HepG2 (cell line): Measurements from ENCODE around the gene SLC39A2. TPM values are rescaled to one million over a fixed set of nuclear protein-coding genes. Genes with fewer than 3 reads are reported as not detected.

ENCODE experiments used
- CC2D1A ChIP-seq: sonication (generic); formaldehyde crosslinking; IDR thresholded peaks from 2 replicates; pipeline ENCODE4 v1.8.1; 2023; ENCODE audit warnings: mild to moderate bottlenecking, missing genetic modification reagents
- CHD2 ChIP-seq: IDR thresholded peaks from 2 replicates; pipeline ENCODE4 v1.6.1; 2011; ENCODE audit warnings: low read depth, low read length, improper control_type of control experiment
- CHD4 ChIP-seq: fragments of 200-600 bp; sonication (generic); IDR thresholded peaks from 2 replicates; pipeline ENCODE4 v1.7.0; 2017; ENCODE audit warnings: mild to moderate bottlenecking, low read length, borderline replicate concordance
- HDAC2 ChIP-seq: sonication (generic); formaldehyde crosslinking; IDR thresholded peaks from 2 replicates; pipeline ENCODE4 v1.4.0; 2020; ENCODE audit warnings: missing genetic modification reagents
- KDM2A ChIP-seq: sonication (generic); formaldehyde crosslinking; IDR thresholded peaks from 2 replicates; pipeline ENCODE4 v1.4.0; 2020; ENCODE audit warnings: low read depth, missing genetic modification reagents, borderline replicate concordance
- MTA1 ChIP-seq: sonication (generic); formaldehyde crosslinking; IDR thresholded peaks from 2 replicates; pipeline ENCODE4 v1.4.0; 2020; ENCODE audit warnings: missing genetic modification reagents, mild to moderate bottlenecking, borderline replicate concordance
- NR2F6 ChIP-seq, 2 experiments: IDR thresholded peaks; 2 replicates each; pipeline ENCODE4 v1.6.1; 2016; ENCODE audit warnings: antibody characterized with exemption in 1 of 2, mild to moderate bottlenecking in 1 of 2
- SOX13 ChIP-seq, 3 experiments: fragments of 450-650 bp in 1 of 3; sonication (generic) in 1 of 3; formaldehyde crosslinking in 1 of 3; IDR thresholded peaks in 2 of 3; conservative IDR thresholded peaks in 1 of 3; 2 replicates each; pipeline versions ENCODE4 v1.5.0 to v1.6.1; 2016 to 2020; ENCODE audit warnings: antibody characterized with exemption in 1 of 3, mild to moderate bottlenecking in 1 of 3, missing compliant biosample characterization in 1 of 3, missing genetic modification reagents in 1 of 3, moderate library complexity in 1 of 3
- SOX5 ChIP-seq: IDR thresholded peaks from 2 replicates; pipeline ENCODE4 v1.6.1; 2016; ENCODE audit warnings: borderline replicate concordance
- THAP11 ChIP-seq: IDR thresholded peaks from 2 replicates; pipeline ENCODE4 v1.6.1; 2016; ENCODE audit warnings: missing biosample characterization, missing genetic modification reagents
- YEATS4 ChIP-seq: sonication (generic); formaldehyde crosslinking; IDR thresholded peaks from 2 replicates; pipeline ENCODE4 v1.4.0; 2020; ENCODE audit warnings: missing genetic modification reagents, borderline replicate concordance
- ZNF280D ChIP-seq: sonication (generic); formaldehyde crosslinking; IDR thresholded peaks from 2 replicates; pipeline ENCODE4 v1.5.1; 2020; ENCODE audit warnings: mild to moderate bottlenecking, missing genetic modification reagents
- ZNF292 ChIP-seq: sonication (generic); formaldehyde crosslinking; IDR thresholded peaks from 2 replicates; pipeline ENCODE4 v1.8.1; 2022; ENCODE audit warnings: mild to moderate bottlenecking, low read depth, missing genetic modification reagents, borderline replicate concordance
- ZNF383 ChIP-seq: sonication (generic); formaldehyde crosslinking; IDR thresholded peaks from 2 replicates; pipeline ENCODE4 v1.4.0; 2020; ENCODE audit warnings: missing genetic modification reagents, mild to moderate bottlenecking, borderline replicate concordance
- ZNF816 ChIP-seq: sonication (generic); formaldehyde crosslinking; IDR thresholded peaks from 2 replicates; pipeline ENCODE4 v1.8.0; 2022; ENCODE audit warnings: missing genetic modification reagents, mild to moderate bottlenecking, borderline replicate concordance
- polyA plus RNA-seq, 8 experiments: library from polyadenylated mRNA; depleted of rRNA in 3 of 8; stranded (reverse) in 7 of 8; unstranded in 1 of 8; fragments of >200 nt; fragmentation: Illumina TruSeq in 4 of 8; extraction: Trizol in 4 of 8; gene quantifications; 2 replicates each; pipeline versions ENCODE4 v1.2.1 to v1.2.3, GENCODE V29; 2011 to 2016; ENCODE audit warnings: low read depth in 4 of 8, missing spikeins in 1 of 8, mixed read lengths in 1 of 8; ENCODE audit not compliant: insufficient read depth in 1 of 8
- total RNA-seq, 5 experiments: library from RNA; depleted of rRNA; stranded (reverse); fragments of >200 nt; fragmentation: Illumina TruSeq; extraction: Trizol; gene quantifications; 2 replicates each; pipeline ENCODE4 v1.2.3, GENCODE V29; 2016; ENCODE audit warnings: low read depth in 1 of 5
- TF ChIP-seq, protein P1 (sequence below): sonication (generic); formaldehyde crosslinking; IDR thresholded peaks from 2 replicates; pipeline ENCODE4 v1.5.1; 2020; ENCODE audit warnings: mild to moderate bottlenecking, missing genetic modification reagents, moderate library complexity
- TF ChIP-seq, protein P2 (sequence below): sonication (generic); formaldehyde crosslinking; conservative IDR thresholded peaks from 2 replicates; pipeline ENCODE4 v1.4.0; 2020; ENCODE audit warnings: missing genetic modification reagents
- TF ChIP-seq, protein P3 (sequence below): IDR thresholded peaks from 2 replicates; pipeline ENCODE4 v1.6.1; 2016; ENCODE audit warnings: missing compliant biosample characterization, missing genetic modification reagents, borderline replicate concordance

SLC39A2 gene
- total and polyA plus RNA-seq, 2 of the 13 experiments (the other 11 are each of a cell fraction or from before 2014, with no cell fraction given) = 0.08 to 0.11 TPM

GRCh38 chr14:21043974-21044618 lies 45.0 kb downstream of the SLC39A2 start (continued):
- TF ChIP-seq, protein P1, sequence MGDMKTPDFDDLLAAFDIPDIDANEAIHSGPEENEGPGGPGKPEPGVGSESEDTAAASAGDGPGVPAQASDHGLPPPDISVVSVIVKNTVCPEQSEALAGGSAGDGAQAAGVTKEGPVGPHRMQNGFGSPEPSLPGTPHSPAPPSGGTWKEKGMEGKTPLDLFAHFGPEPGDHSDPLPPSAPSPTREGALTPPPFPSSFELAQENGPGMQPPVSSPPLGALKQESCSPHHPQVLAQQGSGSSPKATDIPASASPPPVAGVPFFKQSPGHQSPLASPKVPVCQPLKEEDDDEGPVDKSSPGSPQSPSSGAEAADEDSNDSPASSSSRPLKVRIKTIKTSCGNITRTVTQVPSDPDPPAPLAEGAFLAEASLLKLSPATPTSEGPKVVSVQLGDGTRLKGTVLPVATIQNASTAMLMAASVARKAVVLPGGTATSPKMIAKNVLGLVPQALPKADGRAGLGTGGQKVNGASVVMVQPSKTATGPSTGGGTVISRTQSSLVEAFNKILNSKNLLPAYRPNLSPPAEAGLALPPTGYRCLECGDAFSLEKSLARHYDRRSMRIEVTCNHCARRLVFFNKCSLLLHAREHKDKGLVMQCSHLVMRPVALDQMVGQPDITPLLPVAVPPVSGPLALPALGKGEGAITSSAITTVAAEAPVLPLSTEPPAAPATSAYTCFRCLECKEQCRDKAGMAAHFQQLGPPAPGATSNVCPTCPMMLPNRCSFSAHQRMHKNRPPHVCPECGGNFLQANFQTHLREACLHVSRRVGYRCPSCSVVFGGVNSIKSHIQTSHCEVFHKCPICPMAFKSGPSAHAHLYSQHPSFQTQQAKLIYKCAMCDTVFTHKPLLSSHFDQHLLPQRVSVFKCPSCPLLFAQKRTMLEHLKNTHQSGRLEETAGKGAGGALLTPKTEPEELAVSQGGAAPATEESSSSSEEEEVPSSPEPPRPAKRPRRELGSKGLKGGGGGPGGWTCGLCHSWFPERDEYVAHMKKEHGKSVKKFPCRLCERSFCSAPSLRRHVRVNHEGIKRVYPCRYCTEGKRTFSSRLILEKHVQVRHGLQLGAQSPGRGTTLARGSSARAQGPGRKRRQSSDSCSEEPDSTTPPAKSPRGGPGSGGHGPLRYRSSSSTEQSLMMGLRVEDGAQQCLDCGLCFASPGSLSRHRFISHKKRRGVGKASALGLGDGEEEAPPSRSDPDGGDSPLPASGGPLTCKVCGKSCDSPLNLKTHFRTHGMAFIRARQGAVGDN (CRISPR knock-in tag) = peak; percentile 70
- peak; percentile 97; the same call in 1 of the 2 replicates for TF ChIP-seq CHD4
- TF ChIP-seq CHD2 = no peak
- peak; percentile 31; the same call in 1 of the 2 replicates for TF ChIP-seq KDM2A (CRISPR knock-in tag)
- peak; percentile 66; the same call in 1 of the 2 replicates for TF ChIP-seq THAP11 (CRISPR knock-in tag)
- TF ChIP-seq MTA1 (CRISPR knock-in tag) = no peak
- peak; percentile 57; the same call in 1 of the 2 replicates for TF ChIP-seq SOX5 (CRISPR knock-in tag)
- TF ChIP-seq, protein P2, sequence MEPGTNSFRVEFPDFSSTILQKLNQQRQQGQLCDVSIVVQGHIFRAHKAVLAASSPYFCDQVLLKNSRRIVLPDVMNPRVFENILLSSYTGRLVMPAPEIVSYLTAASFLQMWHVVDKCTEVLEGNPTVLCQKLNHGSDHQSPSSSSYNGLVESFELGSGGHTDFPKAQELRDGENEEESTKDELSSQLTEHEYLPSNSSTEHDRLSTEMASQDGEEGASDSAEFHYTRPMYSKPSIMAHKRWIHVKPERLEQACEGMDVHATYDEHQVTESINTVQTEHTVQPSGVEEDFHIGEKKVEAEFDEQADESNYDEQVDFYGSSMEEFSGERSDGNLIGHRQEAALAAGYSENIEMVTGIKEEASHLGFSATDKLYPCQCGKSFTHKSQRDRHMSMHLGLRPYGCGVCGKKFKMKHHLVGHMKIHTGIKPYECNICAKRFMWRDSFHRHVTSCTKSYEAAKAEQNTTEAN (CRISPR knock-in tag) = 0 out of 2 replicates have a peak, but pooled peaks have one; percentile 15
- 0 out of 2 replicates have a peak, but pooled peaks have one; percentile 49 for TF ChIP-seq ZNF816 (CRISPR knock-in tag)
- no peak for TF ChIP-seq ZNF383 (CRISPR knock-in tag)
- TF ChIP-seq HDAC2 = peak; percentile 48; the same call in 1 of the 2 replicates
- TF ChIP-seq CC2D1A (CRISPR knock-in tag) = no peak
- 0 out of 2 replicates have a peak, but pooled peaks have one; percentile 59 for TF ChIP-seq ZNF280D (CRISPR knock-in tag)
- TF ChIP-seq YEATS4 = no peak; the same call in 1 of the 2 replicates
- peak; percentile 50; the same call in 1 of the 2 replicates for TF ChIP-seq ZNF292 (CRISPR knock-in tag)
- no peak; the same call in 1 of the 2 replicates for TF ChIP-seq SOX13 (IDR thresholded peaks at IDR 0.05)
- TF ChIP-seq SOX13 (CRISPR knock-in tag; conservative IDR thresholded peaks at IDR 0.05 in 1 of 2, IDR thresholded peaks at IDR 0.05 in 1 of 2) = peak in 1 of 2 experiments; percentile 47; a peak in 1 of 4 replicates
- TF ChIP-seq, protein P3, sequence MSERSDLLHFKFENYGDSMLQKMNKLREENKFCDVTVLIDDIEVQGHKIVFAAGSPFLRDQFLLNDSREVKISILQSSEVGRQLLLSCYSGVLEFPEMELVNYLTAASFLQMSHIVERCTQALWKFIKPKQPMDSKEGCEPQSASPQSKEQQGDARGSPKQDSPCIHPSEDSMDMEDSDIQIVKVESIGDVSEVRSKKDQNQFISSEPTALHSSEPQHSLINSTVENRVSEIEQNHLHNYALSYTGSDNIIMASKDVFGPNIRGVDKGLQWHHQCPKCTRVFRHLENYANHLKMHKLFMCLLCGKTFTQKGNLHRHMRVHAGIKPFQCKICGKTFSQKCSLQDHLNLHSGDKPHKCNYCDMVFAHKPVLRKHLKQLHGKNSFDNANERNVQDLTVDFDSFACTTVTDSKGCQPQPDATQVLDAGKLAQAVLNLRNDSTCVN (CRISPR knock-in tag) = no peak
- peak; percentile 8; the same call in 1 of the 2 replicates for TF ChIP-seq NR2F6 (IDR thresholded peaks at IDR 0.05)
- TF ChIP-seq NR2F6 (CRISPR knock-in tag; IDR thresholded peaks at IDR 0.05) = peak; percentile 60
